Measurements from ENCODE around the gene ARHGAP44.

The ARHGAP44 gene
- total RNA-seq = 0 to 6.7 (median 0.25) reads per million in 17 experiments

- peak in 3 of 4 experiments; percentile 17 to 51 (median 40) for DNase-seq
Observed at GRCh38 chr17:12789481-12790248, at the start of gene ARHGAP44. Gene ARHGAP44, plus strand, starts transcription at chr17:12789498. Its CDS starts 341 bp downstream, at chr17:12789839.

DNA sequence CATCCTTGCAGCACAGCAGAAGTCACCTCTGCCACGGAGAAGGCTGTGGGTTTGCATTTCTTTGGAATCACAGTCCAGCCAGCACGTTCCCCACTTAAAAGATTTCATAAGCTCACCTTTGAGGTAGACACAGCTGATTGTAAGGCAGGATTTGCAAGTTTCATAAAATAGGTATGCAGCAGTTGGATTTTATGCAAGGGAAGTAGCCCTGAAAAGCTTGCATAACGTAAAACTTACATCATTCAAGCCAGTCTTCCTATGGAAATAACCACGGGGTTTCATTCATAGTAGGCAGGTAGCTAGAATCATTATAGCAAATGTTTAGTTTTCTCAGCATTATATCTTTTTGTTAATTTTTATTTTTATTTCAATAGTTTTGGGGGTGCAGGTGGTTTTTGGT, 49.8 kb upstream of the ARHGAP44 start:
- no peak for DNase-seq

DNA sequence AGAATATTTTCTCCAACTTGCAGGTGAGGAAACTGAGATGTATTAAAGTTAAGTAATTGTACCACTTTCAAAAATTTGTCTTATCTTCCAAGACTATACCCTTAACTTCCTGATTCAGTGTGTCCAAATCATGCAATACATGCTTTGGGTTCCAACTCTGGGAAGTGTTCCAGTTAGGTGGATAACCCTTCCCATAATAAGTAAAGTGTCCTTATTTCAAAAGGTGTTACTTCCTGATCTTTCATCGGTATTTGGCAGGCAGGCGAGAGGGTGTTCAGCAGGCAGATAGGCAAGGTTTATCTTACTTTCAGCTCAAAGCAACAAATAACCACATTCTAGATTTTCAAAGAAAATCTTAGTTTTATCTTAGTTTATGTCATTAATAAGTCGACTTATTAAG, 46.3 kb upstream of the ARHGAP44 start:
- no peak for DNase-seq

- DNase-seq = no peak
Observed at GRCh38 chr17:12744298-12744697, 45.0 kb upstream of the ARHGAP44 start.

GRCh38 chr17:12744786-12745185, 44.5 kb upstream of the ARHGAP44 start:
- DNase-seq = no peak

DNA sequence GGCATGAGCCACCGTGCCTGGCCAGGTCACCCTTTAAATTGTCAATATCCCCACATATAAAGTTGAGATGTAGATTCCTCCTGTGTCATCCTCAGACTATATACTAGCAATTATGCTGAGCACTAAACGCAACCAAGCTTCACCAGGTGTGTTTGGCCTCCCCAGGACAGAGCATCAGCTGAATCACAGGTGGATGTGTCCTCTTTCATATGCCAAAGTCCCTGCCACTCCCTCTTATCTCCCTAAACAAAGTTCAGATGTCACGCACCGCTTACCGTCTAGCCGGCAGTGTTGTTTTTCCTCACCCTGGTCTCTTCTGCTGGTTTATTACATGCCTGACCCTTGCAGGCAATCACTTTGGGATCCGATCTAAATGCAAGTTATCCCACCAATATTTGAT, 43.8 kb upstream of the ARHGAP44 start:
- DNase-seq = no peak

DNA sequence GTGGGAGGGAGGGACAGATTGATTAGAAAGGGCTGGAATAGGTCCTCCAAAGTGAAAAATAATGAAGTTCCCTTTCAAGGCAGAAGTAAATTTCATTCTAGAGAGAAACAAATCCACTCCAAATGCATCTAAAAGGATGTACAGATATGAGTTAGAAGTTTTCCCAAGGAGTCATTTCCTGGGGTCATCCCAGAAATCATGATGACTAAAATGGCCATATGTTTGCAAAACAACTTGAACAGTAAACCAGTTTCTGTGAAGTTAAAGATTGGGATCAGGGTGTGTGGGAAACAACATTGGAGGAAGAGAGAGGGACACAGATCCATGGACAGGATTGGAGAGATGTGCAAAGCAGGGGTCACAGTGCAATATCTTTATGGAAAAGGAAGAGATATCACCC, 32.5 kb upstream of the ARHGAP44 start:
- DNase-seq = no peak

DNA sequence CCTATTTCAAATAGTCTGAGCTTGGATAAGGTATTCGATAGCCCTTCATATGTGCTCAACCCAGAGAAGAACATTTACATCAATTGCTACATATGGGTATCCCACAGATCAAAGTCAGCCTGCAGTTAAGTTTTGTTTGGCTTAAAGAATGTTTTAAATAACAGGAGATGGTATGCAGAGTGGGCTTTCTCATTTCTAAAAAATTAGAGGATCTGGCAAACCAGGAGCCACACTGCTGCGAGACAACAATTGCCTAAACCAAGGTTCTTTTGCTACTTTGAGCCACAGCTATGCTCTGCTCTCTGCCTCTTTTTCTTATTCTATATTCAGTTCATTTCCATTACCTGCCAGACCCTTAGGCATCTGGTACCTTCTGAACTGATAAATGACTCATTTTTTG, 30.2 kb upstream of the ARHGAP44 start:
- no peak for DNase-seq

DNA sequence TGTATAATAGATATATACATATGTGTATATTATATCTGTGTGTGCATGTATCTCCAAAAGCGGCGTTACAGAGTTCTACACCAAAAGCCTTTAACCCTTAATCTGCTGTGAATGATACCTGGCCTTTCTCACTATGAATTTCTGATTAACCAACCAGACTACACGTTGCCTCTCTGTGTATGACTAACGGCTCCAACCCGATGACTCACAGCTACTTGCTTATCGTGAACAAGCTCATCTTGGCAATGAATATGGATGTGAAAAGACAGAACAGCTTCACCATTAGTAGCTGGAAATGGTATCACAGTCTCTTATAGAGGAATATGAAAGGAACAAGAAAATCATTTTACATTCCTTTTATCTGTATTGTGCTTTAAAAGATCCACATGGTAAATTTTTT, 23.8 kb upstream of the ARHGAP44 start:
- no peak for DNase-seq

DNA sequence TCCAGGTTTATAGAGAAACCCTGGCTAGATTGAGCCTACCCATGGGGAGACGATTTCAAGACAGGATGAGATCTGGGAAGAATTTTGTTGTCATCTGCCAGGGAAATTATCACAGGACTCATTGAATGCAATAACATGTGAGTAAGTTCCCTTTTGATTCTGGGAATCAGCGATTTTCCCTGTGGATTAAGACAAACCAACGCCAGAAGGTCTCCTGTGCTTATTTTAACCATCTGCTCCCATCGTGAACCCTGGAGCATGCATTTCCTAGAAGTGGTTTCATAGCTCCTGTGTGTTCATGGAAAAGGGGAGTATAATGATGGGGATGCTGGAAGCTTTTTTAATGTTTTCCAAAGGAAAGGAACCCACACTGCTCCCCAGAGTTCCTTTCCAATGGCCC, 21.0 kb upstream of the ARHGAP44 start:
- DNase-seq = no peak

DNA sequence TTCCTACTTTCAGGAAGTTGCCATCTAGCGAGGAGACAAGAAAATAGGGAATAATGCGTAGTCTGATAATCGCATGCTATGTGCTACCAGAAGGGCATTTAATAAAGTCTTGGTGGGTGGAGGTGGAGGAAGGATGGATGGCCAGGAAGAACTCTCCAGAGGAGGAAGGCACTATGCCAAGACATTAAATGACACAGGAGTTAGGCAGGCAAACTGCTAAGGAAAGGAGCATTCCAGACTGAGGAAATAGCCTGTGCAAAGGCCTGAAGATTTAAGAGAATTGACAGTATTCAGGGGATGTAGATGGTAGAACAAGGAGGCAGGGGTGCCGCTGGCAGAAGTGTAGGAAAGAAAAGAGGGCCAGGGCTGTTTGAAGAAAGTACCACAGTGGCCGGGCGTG, 19.3 kb upstream of the ARHGAP44 start:
- no peak for DNase-seq

GRCh38 chr17:12773153-12773552, 16.1 kb upstream of the ARHGAP44 start:
- no peak for DNase-seq

DNA sequence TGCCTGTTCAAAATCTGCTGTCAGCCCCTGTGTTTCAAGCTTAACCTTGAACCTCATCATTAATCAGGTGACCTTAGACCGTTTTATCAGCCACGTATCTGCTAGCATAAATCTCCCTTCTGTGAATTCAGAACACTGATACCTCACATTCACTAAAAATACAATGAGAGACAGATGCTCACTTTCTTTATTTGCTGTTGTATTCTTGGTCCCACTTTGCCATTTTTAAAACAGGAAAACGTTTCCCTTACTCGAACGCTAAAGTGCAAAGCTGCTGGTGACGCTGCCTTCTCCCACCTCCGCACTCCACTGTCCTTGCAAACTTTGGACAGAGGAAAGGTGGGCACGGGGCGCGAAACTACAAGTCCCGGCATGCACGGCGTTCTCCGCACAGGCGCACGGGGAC, 220 bp upstream of the ARHGAP44 start:
- DNase-seq = peak in 1 of 4 experiments; percentile 28

DNA sequence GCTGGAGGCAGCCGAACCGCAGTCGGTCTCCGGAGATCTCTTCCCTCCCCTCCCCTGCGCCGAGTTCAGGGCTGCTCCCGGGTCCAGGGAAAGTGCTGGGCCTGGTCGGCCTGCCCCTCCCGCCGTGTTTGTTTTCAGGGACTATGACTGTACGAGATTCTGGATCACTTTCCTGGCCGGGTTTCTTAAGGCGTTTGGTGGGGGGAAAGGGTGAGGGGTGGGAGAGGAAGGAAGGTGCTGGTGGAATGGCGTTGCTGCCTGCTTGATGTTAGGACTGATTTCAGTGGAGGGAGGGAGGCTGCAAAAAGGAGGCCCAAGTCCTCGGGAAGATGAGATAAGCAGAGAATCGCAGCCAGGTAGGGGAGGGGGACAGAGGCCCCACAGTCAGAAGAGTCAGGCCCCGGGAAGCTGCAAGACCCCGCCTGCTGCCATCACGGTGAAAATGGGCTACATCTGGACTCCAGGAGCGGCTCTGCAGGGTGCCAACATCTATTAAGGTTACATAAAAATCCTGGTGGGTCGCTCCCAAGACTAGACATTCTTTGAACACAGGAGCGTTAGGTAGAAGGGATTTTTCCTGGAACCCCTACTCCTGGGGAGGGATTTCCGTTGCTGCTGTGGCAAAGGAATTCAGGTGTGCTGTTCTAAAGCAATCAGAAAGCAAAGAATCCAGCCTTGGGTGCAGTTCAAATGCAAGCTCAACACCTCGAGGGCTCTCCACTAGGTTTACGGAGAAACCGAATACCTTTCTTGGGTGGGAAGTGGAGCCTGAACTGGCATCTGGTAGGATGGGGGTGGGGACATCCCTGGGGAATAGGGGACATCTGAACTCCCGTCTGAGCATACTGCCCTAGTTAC, 1.2 kb downstream of the ARHGAP44 start:
- DNase-seq = no peak

GRCh38 chr17:12794919-12795532, 5.7 kb downstream of the ARHGAP44 start:
- no peak for DNase-seq

GRCh38 chr17:12800855-12801365, 11.6 kb downstream of the ARHGAP44 start:
- no peak for DNase-seq

DNA sequence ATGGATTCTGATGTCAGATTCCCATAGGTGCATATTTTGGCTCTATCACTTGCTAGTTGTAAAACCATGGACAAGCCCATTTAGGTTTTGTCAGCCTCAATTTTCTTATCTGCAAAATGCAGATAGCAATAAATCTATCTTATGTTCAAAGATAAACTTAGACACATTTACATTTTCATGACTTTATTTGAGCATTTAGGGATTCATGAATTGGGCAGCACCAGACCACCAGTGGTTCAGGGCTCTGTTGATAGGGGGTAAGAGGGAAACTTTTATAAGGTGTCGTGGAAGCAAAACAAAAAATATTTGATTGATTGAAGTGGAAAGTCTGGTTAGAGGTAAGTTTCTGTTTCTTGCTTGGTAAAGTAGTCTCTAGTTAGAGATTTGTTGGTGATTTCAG, 17.3 kb downstream of the ARHGAP44 start:
- DNase-seq = no peak

DNA sequence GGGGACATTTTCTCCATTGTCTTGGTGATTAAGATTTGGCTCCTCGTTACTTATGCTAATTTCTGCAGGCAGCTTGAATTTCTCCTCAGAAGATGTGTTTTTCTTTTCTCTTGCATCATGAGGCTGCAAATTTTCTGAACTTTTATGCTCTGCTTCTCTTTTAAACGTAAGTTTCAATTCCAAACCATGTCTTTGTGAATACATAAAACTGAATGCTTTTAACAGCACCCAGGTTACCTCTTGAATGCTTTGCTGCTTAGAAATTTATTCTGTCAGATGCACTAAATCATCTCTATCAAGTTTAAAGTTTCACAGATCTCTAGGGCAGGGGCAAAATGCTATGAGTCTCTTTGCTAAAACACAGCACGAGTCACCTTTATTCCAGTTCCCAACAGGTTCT, 19.4 kb downstream of the ARHGAP44 start:
- DNase-seq = no peak

DNA sequence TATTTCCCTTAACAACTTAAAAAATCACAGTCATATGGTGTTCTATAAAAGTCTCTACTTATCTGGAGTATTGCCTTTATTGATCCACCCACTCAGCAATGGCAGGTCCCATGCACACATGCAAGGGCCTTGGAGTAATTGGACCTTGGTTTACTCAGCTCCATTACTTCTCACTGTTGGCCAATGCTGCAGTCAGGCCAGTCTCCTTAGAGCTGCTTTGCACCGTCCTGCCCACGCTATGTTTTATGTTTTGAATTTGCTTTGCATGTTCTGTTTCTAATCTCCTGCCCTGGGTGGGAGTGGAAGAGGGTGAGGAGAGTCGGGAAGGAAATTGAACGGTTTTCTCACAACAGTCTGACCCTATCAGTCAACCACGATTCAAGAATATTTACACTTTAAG, 23.6 kb downstream of the ARHGAP44 start:
- DNase-seq = no peak

- no peak for DNase-seq
Observed at GRCh38 chr17:12813664-12814063, 24.4 kb downstream of the ARHGAP44 start.

DNA sequence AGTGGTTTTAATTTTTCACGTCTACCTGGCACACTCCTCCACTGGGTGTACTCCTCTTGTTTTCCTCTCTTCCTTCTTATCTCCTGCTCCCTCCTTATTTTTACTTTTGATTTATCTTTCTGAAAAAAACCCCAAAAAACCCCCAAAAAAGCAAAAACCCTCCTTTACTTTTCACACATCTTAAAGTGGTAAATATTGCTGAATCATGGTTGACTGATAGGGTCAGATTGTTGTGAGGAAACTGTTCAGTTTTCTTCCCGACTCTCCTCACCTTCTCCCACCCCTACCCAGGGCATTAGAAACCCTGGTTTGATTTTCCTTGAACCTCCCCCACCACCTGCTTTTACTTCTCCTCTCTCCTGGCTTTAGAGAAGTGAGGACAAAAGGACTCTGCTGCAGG, 25.4 kb downstream of the ARHGAP44 start:
- DNase-seq = no peak

DNA sequence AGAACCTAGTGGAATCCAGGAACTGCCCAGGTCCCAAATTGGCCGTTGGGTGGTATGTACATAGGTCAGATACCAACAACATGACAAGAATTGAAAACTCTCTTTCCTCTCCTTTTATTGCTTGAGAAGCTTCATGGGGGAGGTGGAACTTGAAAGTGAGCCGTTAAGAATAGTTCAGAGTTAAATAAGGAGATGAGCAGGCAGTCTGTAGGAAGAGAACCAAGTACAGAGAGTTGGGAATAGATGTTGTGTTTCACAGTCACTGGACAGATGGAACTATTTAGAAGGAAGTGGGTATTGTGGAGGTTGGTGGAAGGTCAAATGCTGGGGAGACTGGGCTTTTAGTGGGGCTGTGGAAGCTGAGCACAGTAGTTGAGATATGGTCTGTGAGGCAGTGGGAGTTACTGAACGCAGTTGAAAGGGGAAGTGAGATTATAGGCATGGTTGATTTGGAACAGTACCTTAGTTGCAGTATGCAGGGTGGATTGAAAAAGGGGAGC, 26.4 kb downstream of the ARHGAP44 start:
- peak in 1 of 4 experiments; percentile 3 for DNase-seq

- no peak for DNase-seq
Observed at GRCh38 chr17:12821376-12821940, 32.2 kb downstream of the ARHGAP44 start.

Data from suppressor macrophage (primary cell).